Left kidney (tissue), 8 donors: ENCODE measurements around the gene IGFBP1. TPM values are rescaled to one million over a fixed set of nuclear protein-coding genes. Genes with fewer than 3 reads are reported as not detected.
"Not testable (repeated sequence)": the region's sequence is repeated elsewhere in the genome, so short reads cannot be mapped to it uniquely, and the experiment has no call there.

Experiments
- DNase-seq: peaks from one replicate; pipeline ENCODE4 v3.0.0-alpha.2; 2013
- long read RNA-seq, 8 donors: transcript quantifications; one replicate each; lab custom pipeline, GENCODE V29; 2026
- polyA plus RNA-seq: library from polyadenylated mRNA; unstranded; fragments of 120-200 nt; gene quantifications from one replicate; pipeline ENCODE4 v1.2.1, GENCODE V29; 2013; ENCODE audit not compliant: insufficient read length

The IGFBP1 gene
- 0.17 TPM for polyA plus RNA-seq
- long read RNA-seq, donor 1 = 0 reads
- long read RNA-seq, donor 2 = 0 reads
- long read RNA-seq, donor 3 = 0 reads
- long read RNA-seq, donor 4 = 0 reads
- long read RNA-seq, donor 5, partial matches to known transcripts = 0 of 1 reads
- long read RNA-seq, donor 5, other reads (novel, unspliced or antisense) = 0 of 1 reads
- long read RNA-seq, donor 6 = 0 reads
- long read RNA-seq, donor 7, partial matches to known transcripts = 0 of 1 reads
- long read RNA-seq, donor 7, other reads (novel, unspliced or antisense) = 0 of 1 reads
- long read RNA-seq, donor 8, partial matches to known transcripts = 0 of 1 reads
- long read RNA-seq, donor 8, other reads (novel, unspliced or antisense) = 0 of 1 reads

GRCh38 chr7:45888185-45888992 is at the start of gene IGFBP1:
IGFBP1 (plus strand) TSS chr7:45888488; CDS start chr7:45888653, 165 bp downstream.
- DNase-seq = no peak

- not testable (repeated sequence) for DNase-seq
Measured at GRCh38 chr7:45838852-45839251, 49.4 kb upstream of the IGFBP1 start.

- not testable (repeated sequence) for DNase-seq
Measured at GRCh38 chr7:45841926-45842717, 46.2 kb upstream of the IGFBP1 start.

GRCh38 chr7:45846536-45846935 is 41.8 kb upstream of the IGFBP1 start:
- not testable (repeated sequence) for DNase-seq

GRCh38 chr7:45848734-45849133 is 39.6 kb upstream of the IGFBP1 start:
- DNase-seq = not testable (repeated sequence)

- DNase-seq = not testable (repeated sequence)
Measured at GRCh38 chr7:45852984-45853383, 35.3 kb upstream of the IGFBP1 start.

- not testable (repeated sequence) for DNase-seq
Measured at GRCh38 chr7:45853491-45853890, 34.8 kb upstream of the IGFBP1 start.

- not testable (repeated sequence) for DNase-seq
Measured at GRCh38 chr7:45855680-45856079, 32.6 kb upstream of the IGFBP1 start.

- not testable (repeated sequence) for DNase-seq
Measured at GRCh38 chr7:45856888-45857287, 31.4 kb upstream of the IGFBP1 start.

- DNase-seq = no peak
Measured at GRCh38 chr7:45863715-45864114, 24.6 kb upstream of the IGFBP1 start.

GRCh38 chr7:45865594-45866410 is 22.5 kb upstream of the IGFBP1 start:
- DNase-seq = no peak

- DNase-seq = no peak
Measured at GRCh38 chr7:45867471-45867870, 20.8 kb upstream of the IGFBP1 start.

GRCh38 chr7:45869426-45869825 is 18.9 kb upstream of the IGFBP1 start:
- DNase-seq = no peak

- no peak for DNase-seq
Measured at GRCh38 chr7:45872116-45873034, 15.9 kb upstream of the IGFBP1 start.

- no peak for DNase-seq
Measured at GRCh38 chr7:45873035-45873354, 15.3 kb upstream of the IGFBP1 start, which contains the start of gene CCDC201. CCDC201 (minus strand) TSS chr7:45873082; CDS start chr7:45873007, 75 bp downstream.

- DNase-seq = no peak
Measured at GRCh38 chr7:45873355-45873754, 14.9 kb upstream of the IGFBP1 start.

- no peak for DNase-seq
Measured at GRCh38 chr7:45874408-45875131, 13.7 kb upstream of the IGFBP1 start.

GRCh38 chr7:45876519-45876918 is 11.8 kb upstream of the IGFBP1 start:
- DNase-seq = no peak

GRCh38 chr7:45878457-45879144 is 9.7 kb upstream of the IGFBP1 start:
- DNase-seq = no peak
